Gastroesophageal sphincter (tissue), 3 donors: ENCODE measurements around the gene DYNC1LI2.
"Not testable (repeated sequence)": the region's sequence is repeated elsewhere in the genome, so short reads cannot be mapped to it uniquely, and the experiment has no call there.

ENCODE experiments used
- CTCF ChIP-seq, 4 experiments: fragments of 200-600 bp in 2 of 4; fragments of 450-650 bp in 2 of 4; sonication (generic) in 1 of 4; IDR thresholded peaks; one replicate each; pipeline ENCODE4 v1.5.1; 2017 to 2019; ENCODE audit warnings: antibody characterized with exemption in 4 of 4, mild to moderate bottlenecking in 2 of 4, moderate library complexity in 2 of 4
- POLR2A ChIP-seq, 2 donors: fragments of 450-650 bp; IDR thresholded peaks; one replicate each; pipeline ENCODE4 v1.6.1; 2017; ENCODE audit warnings: antibody characterized with exemption in 2 of 2, mild to moderate bottlenecking in 2 of 2, moderate library complexity in 1 of 2
- POLR2AphosphoS5 ChIP-seq: sonication (generic); formaldehyde crosslinking; IDR thresholded peaks from one replicate; pipeline ENCODE4 v1.6.1; 2017; ENCODE audit warnings: antibody characterized with exemption

- not testable (repeated sequence) for TF ChIP-seq CTCF (IDR thresholded peaks at IDR 0.05); POLR2AphosphoS5; POLR2A (IDR thresholded peaks at IDR 0.05)
These were observed 65.8 kb downstream of the DYNC1LI2 start for GRCh38 chr16:66685501-66686115.
